EH (cell line): ENCODE data around the gene TSPOAP1.

Experiments used
- DNase-seq: peaks from one replicate; pipeline ENCODE4 v3.0.0-alpha.2; 2015; ENCODE audit warnings: low read depth

TSPOAP1 gene

DNA sequence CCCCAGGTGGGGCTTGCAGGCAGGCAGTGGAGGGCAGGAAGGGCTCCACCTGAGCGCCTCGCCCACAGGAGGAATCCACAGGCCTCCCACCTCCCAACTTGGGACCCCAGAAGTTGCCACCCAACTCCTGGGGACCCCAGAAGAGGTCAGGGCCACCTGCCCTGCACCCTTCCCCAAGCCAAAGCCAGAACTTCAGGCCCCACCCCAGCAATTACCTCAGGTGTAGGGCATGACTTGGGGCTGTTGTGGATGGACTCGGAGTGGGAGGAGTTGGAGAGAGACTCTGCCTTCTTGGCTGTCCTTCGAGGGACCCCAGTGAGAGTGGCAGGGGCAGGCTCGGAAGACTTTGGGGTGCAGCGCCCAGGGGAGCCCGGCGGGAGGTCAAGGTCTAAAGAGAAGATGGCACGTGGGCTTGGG is 10.5 kb downstream of the TSPOAP1 start:
- no peak for DNase-seq

DNA sequence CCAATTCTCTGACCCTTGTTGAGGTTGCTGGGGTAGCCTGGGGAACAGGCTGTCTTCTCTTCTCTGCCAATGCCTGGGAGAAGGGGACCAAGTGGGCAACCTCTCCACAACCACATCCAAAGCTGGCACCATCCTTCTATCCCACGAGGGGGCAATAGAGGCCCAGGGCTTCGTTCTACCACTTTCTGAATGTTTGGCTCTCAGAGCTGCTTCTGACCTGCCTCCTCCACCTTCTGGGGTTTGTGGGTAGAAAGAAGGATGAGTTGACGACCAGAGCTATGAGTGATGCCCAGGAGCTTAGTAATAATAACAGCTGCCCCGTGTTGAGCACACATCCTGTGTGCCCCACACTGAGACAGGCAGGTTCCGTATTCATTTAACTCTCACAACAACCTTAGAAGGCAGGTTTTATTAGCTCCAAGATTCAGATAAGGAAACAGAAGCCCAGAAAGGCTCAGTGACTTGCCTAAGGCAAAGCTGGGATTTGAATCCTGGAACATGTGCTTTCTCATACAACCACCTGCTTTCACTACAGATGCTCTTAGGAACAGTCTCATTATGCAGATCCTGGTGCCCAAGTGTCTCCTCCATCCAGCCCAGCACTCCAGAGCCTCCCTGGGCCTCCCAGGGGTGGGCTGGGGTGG is 11.1 kb downstream of the TSPOAP1 start:
- DNase-seq: peak; percentile 80

DNA sequence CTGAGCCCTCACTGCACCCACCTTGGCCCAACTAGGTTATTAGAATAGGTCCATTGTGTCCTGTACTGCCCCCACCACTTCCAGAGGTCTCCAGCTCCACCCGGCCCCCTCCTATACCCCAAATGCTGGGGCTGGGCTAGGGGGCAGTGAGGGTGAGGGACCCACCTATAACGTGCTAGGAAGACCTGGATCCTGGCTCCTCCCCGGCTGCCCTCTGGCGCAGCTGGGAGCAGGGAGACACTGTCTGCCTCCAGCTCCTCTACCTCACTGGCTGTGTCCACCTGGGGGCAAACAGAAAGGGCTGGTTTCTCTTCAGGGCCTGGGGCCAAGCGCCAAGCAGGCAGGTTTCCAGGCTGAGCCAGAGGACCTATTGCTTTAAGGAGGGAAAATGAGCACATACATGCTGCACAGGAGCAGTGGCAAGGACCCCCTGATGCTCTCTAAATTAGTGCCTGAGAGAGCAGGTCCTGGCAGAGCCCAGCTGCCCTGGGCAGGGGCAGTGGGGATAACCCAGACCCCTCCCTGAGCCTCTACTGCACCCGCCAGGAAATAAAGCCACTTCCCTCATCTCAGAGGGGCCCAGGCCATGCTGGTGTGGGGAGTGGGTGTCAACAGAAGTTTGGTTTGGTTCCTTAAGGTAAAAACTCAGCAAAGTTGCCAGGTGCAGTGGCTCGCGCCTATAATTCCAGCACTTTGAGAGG is 12.2 kb downstream of the TSPOAP1 start:
- no peak for DNase-seq

DNA sequence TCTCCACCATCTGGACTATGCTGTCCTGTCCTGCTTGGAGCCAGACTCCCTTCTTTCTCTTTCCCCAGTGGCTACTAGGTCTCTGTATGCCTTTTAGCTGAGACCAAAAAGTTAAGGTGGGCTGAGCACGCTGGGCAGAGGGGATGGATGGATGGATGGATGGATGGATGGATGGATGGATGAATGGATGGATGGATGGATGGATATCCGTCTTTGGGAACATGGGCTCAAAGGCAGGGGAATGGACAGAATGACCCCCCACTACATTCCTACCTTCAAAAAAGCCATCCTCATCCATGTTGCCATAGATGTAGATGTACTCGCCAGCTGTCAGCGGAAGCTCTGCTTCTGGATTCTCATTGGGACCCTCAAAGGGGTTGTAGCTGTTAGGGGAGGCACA is 12.8 kb downstream of the TSPOAP1 start:
- DNase-seq: no peak

DNA sequence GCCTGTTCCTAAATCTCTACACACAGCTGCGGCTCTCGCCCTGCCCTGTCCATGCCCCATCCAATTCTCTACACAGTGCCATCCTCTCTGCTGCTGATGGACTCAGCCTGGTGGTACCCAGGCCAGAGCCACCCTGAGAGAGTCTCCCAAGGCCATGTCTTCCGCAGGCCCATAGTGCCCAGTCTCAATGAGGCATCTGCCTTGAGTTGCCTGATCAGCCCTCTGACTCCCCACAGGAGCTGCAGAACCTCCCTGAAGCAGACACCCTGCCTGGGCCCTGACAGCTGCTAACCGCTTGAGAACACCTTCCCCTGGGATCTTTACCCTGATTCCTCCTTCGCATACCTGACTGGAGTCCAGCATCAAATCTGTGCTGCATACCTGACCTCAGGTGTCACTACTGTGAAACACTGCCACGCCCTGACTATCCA is 13.3 kb downstream of the TSPOAP1 start:
- no peak for DNase-seq

DNA sequence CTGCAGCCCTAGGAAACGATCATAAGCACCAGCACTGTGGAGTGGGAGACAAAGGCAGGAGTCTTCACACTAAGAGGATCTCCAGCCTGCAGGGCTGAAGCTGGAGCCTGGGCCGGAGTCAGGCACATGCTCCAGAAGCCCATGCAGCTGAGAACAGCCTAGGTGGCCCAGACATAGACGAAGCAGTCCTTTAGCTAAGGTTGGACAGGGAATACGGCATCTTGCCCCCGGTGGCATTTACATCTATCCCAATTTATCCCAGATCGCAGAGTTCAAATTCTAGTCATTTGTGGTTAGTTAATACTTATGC is 13.9 kb downstream of the TSPOAP1 start:
- no peak for DNase-seq

DNA sequence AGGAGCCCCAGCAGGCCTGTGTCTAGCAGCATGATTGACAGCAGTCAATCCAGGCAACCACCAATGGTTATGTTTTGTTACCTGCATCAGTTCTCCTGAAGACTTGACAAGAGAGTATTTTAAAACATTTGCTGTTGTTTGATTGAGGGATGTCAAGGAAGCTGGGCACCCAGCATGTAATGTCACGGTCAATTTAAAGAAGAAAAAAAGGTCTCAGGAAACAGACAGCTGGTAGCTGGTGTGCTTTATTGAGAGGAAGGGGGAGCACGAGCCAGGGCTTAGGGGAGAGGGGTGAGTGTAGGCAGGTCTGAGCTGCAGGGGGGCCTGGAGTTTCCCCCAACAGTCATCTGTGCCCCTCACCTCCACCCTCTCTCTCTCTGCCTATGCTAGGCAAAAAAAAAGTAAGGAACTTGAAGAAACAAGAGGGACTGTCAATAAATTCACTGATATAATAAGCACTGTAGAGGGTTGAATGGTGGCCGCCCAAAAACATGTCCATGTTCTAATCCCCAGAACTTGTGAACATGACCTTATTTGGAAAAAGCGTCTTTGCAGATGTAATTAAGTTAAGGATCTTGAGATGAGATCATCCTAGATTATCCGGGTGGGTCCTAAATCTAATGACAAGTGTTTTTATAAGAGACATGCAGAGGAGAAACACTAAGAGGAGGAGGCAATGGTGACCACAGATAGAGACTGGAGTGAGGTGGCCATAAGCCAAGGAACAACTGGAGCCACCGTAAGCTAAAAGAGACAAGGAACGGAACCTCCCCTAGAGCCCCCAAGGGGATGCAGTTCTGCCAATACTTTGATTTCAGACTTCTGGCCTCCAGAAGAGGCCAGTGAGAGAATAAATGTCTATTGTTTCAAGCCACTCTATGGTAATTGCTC is 14.5 kb downstream of the TSPOAP1 start:
- DNase-seq: peak; percentile 19

DNA sequence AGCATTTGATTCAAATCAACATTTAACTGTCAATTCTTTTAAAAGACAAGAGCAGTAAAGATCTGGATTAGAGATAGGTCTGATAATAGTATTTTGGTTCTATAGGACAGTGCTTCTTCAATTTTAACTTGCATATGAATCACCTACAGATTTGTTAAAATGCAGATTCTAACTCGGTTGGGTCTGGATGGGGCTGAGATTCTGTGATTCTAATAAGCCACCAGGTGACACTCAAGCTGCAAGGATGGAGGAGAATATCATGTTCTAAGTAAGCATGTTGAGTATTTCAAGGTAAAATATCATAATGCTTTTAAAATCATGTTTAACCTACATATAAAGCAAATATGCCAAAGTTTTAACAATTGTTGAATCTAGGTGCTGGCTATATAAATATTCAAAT is 15.8 kb downstream of the TSPOAP1 start:
- DNase-seq: no peak

DNA sequence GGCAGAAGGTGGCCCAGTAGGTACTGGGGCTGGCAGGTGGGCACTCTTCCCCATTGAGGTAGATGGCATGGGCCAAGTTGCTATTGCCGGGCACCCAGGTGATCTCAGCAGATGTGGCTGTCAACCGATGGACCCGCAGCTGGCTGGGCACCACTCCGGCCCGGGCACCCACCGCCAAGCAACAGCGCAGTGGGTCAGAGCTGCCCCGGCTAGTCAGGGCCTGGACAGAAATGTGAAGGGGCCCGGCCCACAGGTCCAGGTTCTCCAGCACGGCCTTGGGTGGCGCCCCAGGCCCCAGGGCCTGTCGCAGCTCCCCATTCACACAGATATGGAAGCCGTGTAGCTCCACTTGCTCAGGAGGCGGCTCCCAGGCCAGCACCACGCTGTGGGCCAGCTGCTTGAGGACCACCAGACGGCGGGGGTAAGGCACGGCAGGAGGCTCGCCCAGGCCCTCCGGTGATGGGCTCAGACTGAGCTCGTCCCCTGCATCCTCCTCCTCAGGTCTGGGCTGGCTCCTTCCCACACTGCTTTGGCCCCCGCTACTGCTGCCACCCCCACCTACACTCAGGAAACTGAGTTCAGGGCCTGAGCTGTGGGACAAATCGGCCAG is 16.5 kb downstream of the TSPOAP1 start:
- DNase-seq: no peak

DNA sequence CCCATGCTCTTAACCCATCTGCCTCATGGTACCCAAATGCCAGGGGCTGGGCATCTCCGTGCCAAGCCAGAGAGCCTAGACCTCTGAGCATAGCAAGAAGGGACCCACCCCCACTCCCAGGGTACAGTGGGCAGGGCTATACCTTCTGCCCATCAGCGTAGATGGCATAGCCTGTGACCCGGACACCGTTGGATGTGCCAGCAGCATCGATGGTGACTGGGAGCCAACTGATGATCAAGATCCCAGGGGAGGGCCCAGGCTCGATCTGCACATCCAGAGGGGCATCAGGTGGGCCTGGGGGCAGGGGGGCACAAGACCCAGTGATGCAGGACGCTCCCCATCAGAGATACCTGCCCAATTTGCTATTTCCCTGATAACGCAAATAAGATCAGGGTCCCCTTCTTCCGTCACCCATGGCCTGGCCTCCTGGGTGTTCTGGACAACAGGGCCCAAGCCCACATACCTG is 17.1 kb downstream of the TSPOAP1 start:
- DNase-seq: no peak

DNA sequence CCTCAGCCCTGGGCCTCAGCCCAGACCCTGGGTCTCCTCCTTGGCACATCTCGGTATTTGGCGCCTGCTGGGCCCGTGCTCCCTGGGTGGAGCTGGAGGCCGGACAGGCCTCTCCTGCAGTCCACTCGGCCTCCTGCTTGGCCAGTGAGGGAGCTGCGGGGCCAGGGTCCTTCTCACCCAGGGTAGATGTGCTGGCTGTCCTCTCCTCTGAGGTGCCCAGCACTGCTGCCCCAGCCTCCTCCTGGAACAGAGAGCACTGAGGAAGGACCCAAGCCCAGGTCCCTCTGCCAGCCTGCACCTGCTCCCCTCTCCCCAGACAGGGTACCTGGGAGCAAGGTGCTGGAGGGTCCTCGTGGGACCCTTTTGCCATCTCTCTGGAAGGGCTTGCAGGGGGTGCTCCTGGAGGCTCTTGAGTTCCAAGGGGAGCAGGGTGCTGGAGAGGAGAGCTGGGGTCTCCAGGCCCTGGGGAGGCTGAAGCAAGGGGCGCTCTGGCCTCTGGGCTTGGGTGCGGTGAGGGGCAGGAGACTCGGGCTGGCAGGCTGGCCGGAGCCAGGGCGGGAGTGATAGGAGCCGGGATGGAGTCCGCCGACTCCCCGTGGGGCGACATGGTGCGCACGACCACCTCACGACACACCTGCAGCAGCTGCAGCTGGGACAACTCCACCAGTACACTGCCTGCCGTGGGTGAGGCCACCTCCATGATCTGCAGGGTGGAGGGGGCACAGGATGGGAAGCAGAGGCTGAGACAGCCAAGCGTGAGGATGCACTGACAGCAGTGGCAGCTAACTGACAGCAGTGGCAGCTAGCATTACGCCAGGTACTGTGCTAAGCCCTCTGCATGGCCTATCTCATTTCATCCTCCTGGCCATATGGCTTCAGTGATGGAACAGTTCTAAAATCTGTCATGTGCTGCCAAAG is 17.8 kb downstream of the TSPOAP1 start:
- DNase-seq: no peak

DNA sequence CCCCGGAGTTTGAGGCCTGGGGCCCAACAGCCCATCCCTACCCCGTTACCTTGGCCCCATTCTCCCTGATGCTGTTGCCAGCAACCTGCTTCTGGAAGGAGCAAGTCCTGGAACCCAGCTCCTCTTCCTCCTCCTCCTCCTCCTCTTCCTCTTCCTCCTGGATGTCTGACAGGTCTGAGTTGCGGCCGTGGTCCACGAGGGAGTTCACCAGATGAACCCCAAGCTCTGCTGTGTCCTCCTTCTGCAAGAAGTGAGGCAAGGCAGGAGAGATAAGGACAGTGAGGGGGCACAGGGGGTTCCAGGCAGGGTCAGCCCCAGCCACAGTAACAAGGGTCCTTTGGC is 18.7 kb downstream of the TSPOAP1 start:
- DNase-seq: no peak

DNA sequence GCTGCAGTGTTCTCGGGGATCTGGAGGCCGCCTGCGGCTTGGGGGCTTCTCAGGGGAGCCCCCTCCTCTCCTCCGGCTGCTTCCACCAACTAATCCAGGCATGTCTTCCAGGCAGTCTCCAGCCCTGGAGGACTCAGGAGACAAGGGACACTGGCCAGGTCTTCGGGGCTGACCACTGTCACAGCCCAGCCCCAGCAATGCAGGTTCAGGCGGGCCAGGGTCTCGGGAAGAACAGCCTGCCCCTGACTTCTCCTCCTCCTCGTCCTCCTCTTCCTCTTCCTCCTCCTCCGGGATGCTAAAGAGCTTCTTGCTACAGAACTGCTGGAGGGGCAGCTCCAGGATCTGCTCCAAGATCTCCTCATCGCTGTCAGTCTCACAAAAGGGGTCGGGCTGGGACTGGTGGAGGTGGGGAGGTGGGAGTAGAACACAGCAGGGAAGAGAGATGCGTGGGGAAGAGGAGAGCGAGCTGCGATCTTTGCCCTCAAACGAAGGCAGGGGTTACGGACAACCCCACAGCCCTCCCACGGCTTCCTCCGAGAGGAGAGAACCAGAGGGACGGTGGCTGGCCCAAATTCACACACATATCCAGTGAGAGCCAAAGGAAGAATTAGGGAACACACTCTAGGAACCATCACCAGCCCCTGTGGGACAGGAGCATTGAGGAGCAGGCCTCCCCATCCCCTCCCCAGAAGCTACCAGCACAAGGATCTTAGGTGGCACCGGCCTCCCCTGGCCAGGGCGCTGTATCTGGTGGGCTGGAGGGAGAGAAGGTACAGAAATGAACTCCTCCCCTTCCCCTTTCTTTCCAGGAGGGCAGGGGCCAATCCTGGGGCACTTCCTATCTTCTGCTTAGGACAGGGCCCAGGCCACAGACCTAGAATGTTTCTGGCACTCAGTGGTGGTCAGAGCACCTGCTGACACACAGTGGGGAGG is 19.3 kb downstream of the TSPOAP1 start:
- DNase-seq: no peak

DNA sequence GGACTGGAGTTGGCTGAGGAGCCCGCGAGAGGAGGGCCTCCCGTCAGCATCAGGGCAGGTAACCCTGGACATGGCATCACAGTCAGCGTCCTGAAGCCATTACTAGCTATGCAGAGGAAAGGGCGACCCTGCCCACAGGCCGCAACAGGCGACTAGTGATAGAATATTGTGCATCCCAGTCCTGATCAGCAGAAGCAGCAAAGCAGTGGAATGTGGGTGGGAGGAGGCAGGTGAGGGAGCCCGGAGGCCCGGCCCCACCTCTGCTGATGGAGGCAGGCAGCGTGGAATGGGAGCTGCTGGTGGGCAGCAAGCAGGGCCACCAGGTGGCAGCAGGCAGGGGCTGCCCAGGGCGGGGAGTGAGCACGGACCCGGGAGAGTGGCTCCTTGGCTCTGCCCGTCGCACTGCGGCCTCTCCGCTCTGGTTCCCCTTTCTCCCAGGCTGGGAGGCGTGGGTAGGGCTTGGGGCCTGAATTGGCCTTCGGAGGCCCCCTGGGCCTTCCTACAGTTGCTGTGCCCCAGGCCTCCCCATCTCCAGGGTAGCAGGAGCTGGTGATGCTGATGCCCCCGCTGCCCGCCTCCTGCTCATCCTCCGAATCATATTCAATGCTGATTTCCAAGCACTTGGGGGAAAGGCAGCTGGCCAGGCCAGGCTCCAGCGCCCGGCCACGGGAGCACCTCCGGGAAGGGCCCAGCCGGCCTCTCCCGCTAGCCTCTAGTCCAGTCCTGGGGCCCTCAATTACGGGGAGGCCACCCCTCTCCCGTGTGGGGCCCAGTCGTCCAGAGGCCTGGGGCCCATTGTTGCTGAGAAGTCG is 20.2 kb downstream of the TSPOAP1 start:
- DNase-seq: peak; percentile 16

DNA sequence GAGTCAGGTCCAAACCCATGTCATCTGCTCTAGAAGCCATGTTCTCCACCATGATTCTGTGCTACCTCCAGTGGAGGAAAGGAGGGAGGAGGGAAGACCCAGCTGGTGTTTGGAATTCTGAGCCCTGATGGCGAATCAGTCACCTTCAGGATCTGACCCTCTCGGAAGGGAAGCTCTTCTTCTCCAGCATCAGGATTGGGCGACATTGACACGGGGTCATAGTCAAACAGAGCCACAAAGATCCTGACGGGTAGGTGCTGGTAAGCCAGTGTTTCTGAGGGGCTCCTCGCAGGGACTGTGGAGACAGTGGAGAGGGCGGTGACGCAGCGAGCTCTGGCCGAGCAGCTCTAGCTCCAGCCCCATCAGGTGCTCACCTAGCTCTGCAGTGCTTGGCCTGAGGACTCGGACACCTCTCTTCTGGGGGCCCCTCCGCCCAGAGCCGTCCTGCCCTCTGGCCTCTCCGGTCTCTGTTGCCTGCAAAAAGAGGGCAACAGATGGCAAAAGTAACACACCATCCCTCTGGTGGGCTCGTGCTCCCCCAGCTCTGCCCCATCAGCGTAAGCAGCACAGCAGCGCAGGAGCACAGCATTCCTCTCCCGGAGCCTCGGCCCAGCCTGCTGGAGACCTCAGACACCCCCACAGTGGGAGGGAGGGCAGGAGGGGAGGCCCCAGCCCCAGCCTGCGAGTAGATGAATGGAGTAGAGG is 21.0 kb downstream of the TSPOAP1 start:
- DNase-seq: no peak

DNA sequence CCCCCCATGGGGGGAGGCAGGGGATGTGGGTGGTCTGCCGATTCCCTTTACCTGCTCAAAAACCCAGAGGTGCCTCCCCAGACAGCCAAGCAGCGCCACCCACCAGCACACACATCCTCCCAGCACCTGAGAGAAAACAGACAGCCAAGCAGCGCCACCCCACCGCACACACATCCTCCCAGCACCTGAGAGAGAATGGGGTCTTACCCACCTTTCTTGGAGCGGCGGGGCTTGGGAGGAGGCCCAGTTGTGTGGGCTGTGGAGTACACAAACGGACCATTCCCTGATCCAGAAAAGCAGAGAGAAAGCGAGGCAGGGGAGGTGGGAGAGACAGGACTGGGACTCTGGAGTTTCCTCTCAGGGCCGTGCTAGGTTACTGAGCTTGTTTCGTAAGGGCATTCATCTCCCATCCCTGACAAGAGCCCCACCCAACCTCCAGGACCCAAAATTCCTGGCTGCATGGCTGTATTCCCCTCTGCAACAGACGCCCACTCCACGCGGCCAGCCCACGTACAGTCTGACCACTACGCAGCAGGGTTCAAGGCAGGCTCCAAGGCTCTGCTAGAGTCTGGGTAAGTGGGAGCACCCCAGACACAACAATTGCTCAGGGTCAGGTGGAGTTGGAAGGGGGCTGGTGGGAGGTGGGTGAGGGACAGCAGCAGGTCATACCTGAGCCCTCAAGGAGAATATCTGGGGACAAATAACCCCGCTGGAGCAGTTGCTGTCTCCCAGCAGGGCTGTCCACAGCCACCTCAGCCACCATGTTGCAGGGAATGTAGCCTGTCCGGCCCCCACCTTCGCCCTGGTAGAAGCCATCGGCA is 22.3 kb downstream of the TSPOAP1 start:
- no peak for DNase-seq

DNA sequence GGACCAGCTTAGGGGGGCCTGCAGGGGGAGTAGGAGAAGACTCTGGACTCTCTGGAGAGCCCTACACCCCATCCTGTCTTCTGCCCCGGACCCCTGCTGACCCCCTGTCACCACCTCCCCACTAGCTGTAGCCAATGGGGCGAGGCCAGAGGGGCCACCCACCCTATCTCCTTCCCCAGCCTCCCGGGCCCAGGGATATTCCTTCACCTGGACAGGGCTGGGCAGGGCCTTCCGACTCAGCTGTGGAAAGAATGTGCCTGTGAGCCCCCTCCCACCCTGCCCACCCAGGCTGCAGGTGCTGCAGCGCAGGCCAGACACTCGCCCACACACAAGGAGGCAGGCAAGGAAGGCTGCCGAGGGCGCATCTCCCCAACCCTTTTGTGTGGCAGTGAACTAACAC is 23.0 kb downstream of the TSPOAP1 start:
- DNase-seq: no peak
